Hematopoietic multipotent progenitor cell treated with erythropoietin and hydrocortisone succinate and interleukin-3 and kit ligand, for 17 days (in vitro differentiated cells): Measurements from ENCODE around the gene TCP11L1.
A peak's percentile ranks its signal among the peaks of the same experiment; 100 is the strongest.
"Not testable (repeated sequence)": the region's sequence is repeated elsewhere in the genome, so short reads cannot be mapped to it uniquely, and the experiment has no call there.

Source experiments
- DNase-seq: peaks from one replicate; pipeline ENCODE4 v3.0.0-alpha.2; 2015; ENCODE audit warnings: low spot score

The TCP11L1 gene

GRCh38 chr11:33065445-33066178 lies 26.2 kb downstream of the TCP11L1 start:
- peak; percentile 58 for DNase-seq

- no peak for DNase-seq
Observed at GRCh38 chr11:33067294-33067693, 27.9 kb downstream of the TCP11L1 start.

GRCh38 chr11:33068611-33069340 lies 29.4 kb downstream of the TCP11L1 start:
- DNase-seq, result no peak

- no peak for DNase-seq
Observed at GRCh38 chr11:33072465-33072864, 33.1 kb downstream of the TCP11L1 start.

- DNase-seq, result no peak
Observed at GRCh38 chr11:33083918-33084317, 44.5 kb downstream of the TCP11L1 start.

GRCh38 chr11:33086017-33086416 lies 46.6 kb downstream of the TCP11L1 start:
- DNase-seq, result no peak

GRCh38 chr11:33089776-33090175 lies 50.4 kb downstream of the TCP11L1 start:
- DNase-seq, result no peak

GRCh38 chr11:33094157-33094556 lies 54.8 kb downstream of the TCP11L1 start:
- DNase-seq, result no peak

GRCh38 chr11:33103836-33104235 lies 64.5 kb downstream of the TCP11L1 start:
- DNase-seq, result no peak

GRCh38 chr11:33109294-33109895 lies 70.0 kb downstream of the TCP11L1 start:
- no peak for DNase-seq

- DNase-seq, result no peak
Observed at GRCh38 chr11:33110083-33110482, 70.7 kb downstream of the TCP11L1 start.

- DNase-seq, result no peak
Observed at GRCh38 chr11:33116535-33116934, 77.2 kb downstream of the TCP11L1 start.

- DNase-seq, result not testable (repeated sequence)
Observed at GRCh38 chr11:33122696-33123095, 83.3 kb downstream of the TCP11L1 start.
